ENCODE results near the gene NOTCH1. TPM values are rescaled to one million over a fixed set of nuclear protein-coding genes. Genes with fewer than 3 reads are reported as not detected.
A peak's percentile ranks its signal among the peaks of the same experiment; 100 is the strongest.

The NOTCH1 gene
- polyA plus RNA-seq, 2 of the 4 experiments (the other 2 are of a cell fraction): 0.88 to 5.7 TPM

GRCh38 chr9:136572003-136572827 lies 26.4 kb upstream of the NOTCH1 start:
- H3K4me2 ChIP-seq: peak overlapping the region; percentile 63
- peak; percentile 40 to 71 for ATAC-seq

GRCh38 chr9:136571531-136571930 lies 25.7 kb upstream of the NOTCH1 start:
- peak overlapping the region; percentile 63 for H3K4me2 ChIP-seq
- ChIA-PET POLR2A (no interaction called here), CTCF (interaction anchor here (1.0 to 9.3 kb wide), 9 partner anchors 7 to 84 kb away, joined by 3 to 71 read pairs (median 4); no protein-coding TSS in a partner anchor)
- no peaks in the 10 kb centered on the region for H3K9me3 ChIP-seq
- 79% methylated on average over 14 of the region's 14 CpGs for WGBS (ENCODE audit: missing lambda C conversion rate)
- FAIRE-seq (no peak), ATAC-seq (peak in 1 of 2 experiments; percentile 3; a peak in 2 of 6 replicates), DNase-seq (ENCODE audit: low read depth in 1 of 2, low spot score in 1 of 2) (no peak)
- peak overlapping the region; percentile 75 for H3K27ac ChIP-seq
- no peak overlapping the region for H3K4me3 ChIP-seq
- TF ChIP-seq ESRRA (IDR thresholded peaks at IDR 0.05; ENCODE audit: borderline replicate concordance, low read length): no peak
- no peak for TF ChIP-seq MYC (IDR thresholded peaks at IDR 0.05; ENCODE audit: borderline replicate concordance, low read length)
- no peak for TF ChIP-seq NPAS2 (CRISPR knock-in tag; IDR thresholded peaks at IDR 0.05; ENCODE audit: borderline replicate concordance)
- no peak for TF ChIP-seq FOSB (CRISPR knock-in tag; IDR thresholded peaks at IDR 0.05)
- 0 out of 2 replicates have a peak, but pooled peaks have one; percentile 8 for TF ChIP-seq E2F6 (IDR thresholded peaks at IDR 0.05; ENCODE audit: borderline replicate concordance, low read depth)
- no peak for TF ChIP-seq FOSL2 (IDR thresholded peaks at IDR 0.05)
- TF ChIP-seq FOSL2 (CRISPR knock-in tag; IDR thresholded peaks at IDR 0.05): no peak
- no peak for TF ChIP-seq HMGXB4 (CRISPR knock-in tag; IDR thresholded peaks at IDR 0.05; ENCODE audit: borderline replicate concordance)
- TF ChIP-seq EHF (CRISPR knock-in tag; IDR thresholded peaks at IDR 0.05): no peak
- H3K4me1 ChIP-seq: peaks cover 73% of the 10 kb centered on the region

More at GRCh38 chr9:136572003-136572827, 26.4 kb upstream of the NOTCH1 start:
- CTCF ChIA-PET: interaction anchor here (1.1 to 9.3 kb wide), 9 partner anchors 8 to 85 kb away, joined by 3 to 71 read pairs (median 4); no protein-coding TSS in a partner anchor
- Histone ChIP-seq H3K9me3 (no peaks in the 10 kb centered on the region), H3K4me1 (peaks cover 71% of the 10 kb centered on the region), H3K4me3 (no peak overlapping the region), H3K27ac (peak overlapping the region; percentile 75)
- DNase-seq (ENCODE audit: low read depth in 1 of 2, low spot score in 1 of 2) (peak; percentile 55 to 76), FAIRE-seq (no peak)
- TF ChIP-seq MAX (IDR thresholded peaks at IDR 0.05) (peak; percentile 72), TFCP2L1 (CRISPR knock-in tag; IDR thresholded peaks at IDR 0.05) (no peak), PBX3 (IDR thresholded peaks at IDR 0.05) (0 out of 2 replicates have a peak, but pooled peaks have one; percentile 24), GATA3 (IDR thresholded peaks at IDR 0.05; ENCODE audit: borderline replicate concordance) (peak; percentile 66; the same call in 1 of the 2 replicates), ATOH8 (CRISPR knock-in tag; IDR thresholded peaks at IDR 0.05; ENCODE audit: low read depth) (no peak), JUN (IDR thresholded peaks at IDR 0.05) (peak in 1 of 2 experiments; percentile 31; a peak in 1 of 5 replicates), EP300 (IDR thresholded peaks at IDR 0.05) (peak in 1 of 2 experiments; percentile 25; a peak in 1 of 5 replicates), ELK1 (IDR thresholded peaks at IDR 0.05; ENCODE audit: low read depth, low read length) (no peak), NFE2L2 (conservative IDR thresholded peaks at IDR 0.05; ENCODE audit: low read length) (no peak), FOXS1 (CRISPR knock-in tag; IDR thresholded peaks at IDR 0.05) (no peak)
- 11% methylated on average over 15 of the region's 17 CpGs for WGBS (ENCODE audit: missing lambda C conversion rate)
- POLR2A ChIA-PET: interaction anchor here (0.5 kb wide), 1 partner anchor 27 kb away, joined by 3 read pairs; no protein-coding TSS in a partner anchor
